Gastroesophageal sphincter (tissue), 3 donors: ENCODE results near the gene KLHL5.

Experiments used
- EP300 ChIP-seq: sonication (generic); formaldehyde crosslinking; IDR thresholded peaks from one replicate; pipeline ENCODE4 v1.6.1; 2017; ENCODE audit warnings: antibody characterized with exemption, mild to moderate bottlenecking
- POLR2A ChIP-seq, 2 donors: fragments of 450-650 bp; IDR thresholded peaks; one replicate each; pipeline ENCODE4 v1.6.1; 2017; ENCODE audit warnings: antibody characterized with exemption in 2 of 2, mild to moderate bottlenecking in 2 of 2, moderate library complexity in 1 of 2
- POLR2AphosphoS5 ChIP-seq: sonication (generic); formaldehyde crosslinking; IDR thresholded peaks from one replicate; pipeline ENCODE4 v1.6.1; 2017; ENCODE audit warnings: antibody characterized with exemption
- TF ChIP-seq, protein P1 (sequence below), 4 experiments: fragments of 200-600 bp in 2 of 4; fragments of 450-650 bp in 2 of 4; sonication (generic) in 1 of 4; IDR thresholded peaks; one replicate each; pipeline ENCODE4 v1.5.1; 2017 to 2019; ENCODE audit warnings: antibody characterized with exemption in 4 of 4, mild to moderate bottlenecking in 2 of 4, moderate library complexity in 2 of 4

- no peak for TF ChIP-seq POLR2A (IDR thresholded peaks at IDR 0.05)
- TF ChIP-seq, protein P1, sequence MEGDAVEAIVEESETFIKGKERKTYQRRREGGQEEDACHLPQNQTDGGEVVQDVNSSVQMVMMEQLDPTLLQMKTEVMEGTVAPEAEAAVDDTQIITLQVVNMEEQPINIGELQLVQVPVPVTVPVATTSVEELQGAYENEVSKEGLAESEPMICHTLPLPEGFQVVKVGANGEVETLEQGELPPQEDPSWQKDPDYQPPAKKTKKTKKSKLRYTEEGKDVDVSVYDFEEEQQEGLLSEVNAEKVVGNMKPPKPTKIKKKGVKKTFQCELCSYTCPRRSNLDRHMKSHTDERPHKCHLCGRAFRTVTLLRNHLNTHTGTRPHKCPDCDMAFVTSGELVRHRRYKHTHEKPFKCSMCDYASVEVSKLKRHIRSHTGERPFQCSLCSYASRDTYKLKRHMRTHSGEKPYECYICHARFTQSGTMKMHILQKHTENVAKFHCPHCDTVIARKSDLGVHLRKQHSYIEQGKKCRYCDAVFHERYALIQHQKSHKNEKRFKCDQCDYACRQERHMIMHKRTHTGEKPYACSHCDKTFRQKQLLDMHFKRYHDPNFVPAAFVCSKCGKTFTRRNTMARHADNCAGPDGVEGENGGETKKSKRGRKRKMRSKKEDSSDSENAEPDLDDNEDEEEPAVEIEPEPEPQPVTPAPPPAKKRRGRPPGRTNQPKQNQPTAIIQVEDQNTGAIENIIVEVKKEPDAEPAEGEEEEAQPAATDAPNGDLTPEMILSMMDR (IDR thresholded peaks at IDR 0.05): no peak
- TF ChIP-seq EP300: no peak
- no peak for TF ChIP-seq POLR2AphosphoS5
Observed at GRCh38 chr4:39022241-39022640, 39.8 kb upstream of the KLHL5 start.
